Activated CD8-positive, alpha-beta T cell treated with anti-CD3 and anti-CD28 coated beads for 36 hours (primary cell): ENCODE data around the gene DHX57. TPM values are rescaled to one million over a fixed set of nuclear protein-coding genes. Genes with fewer than 3 reads are reported as not detected.

ENCODE experiments used
- ATAC-seq: fragments of 200-7000 bp; cut with Tn5 transposase; one replicate; pipeline ENCODE4 v1.10.0; 2021; ENCODE audit warnings: mild to moderate bottlenecking, moderate library complexity
- CTCF ChIA-PET: fragments of 350-600 bp; sonication (Branson Sonifier 250); formaldehyde crosslinking; loops from one replicate; lab custom pipeline; 2021; ENCODE audit warnings: antibody characterized with exemption; lab: Charles Lee
- POLR2A ChIA-PET: fragments of 350-600 bp; sonication (Branson Sonifier 250); formaldehyde crosslinking; loops from one replicate; lab custom pipeline; 2021; ENCODE audit warnings: antibody characterized with exemption; lab: Charles Lee
- DNase-seq: peaks from one replicate; pipeline ENCODE4 v3.0.0-alpha.2; 2020
- H3K27ac Mint-ChIP-seq: one replicate; pipeline ENCODE4 v1.8.0; 2021; ENCODE audit warnings: mild to moderate bottlenecking, mixed read lengths
- H3K27me3 Mint-ChIP-seq: one replicate; pipeline ENCODE4 v1.8.0; 2021; ENCODE audit warnings: mixed read lengths
- H3K36me3 Mint-ChIP-seq: one replicate; pipeline ENCODE4 v1.8.0; 2021; ENCODE audit warnings: low read depth, mixed read lengths
- H3K4me1 Mint-ChIP-seq: one replicate; pipeline ENCODE4 v1.8.0; 2021; ENCODE audit warnings: low read depth, mixed read lengths
- H3K4me3 Mint-ChIP-seq: one replicate; pipeline ENCODE4 v1.8.0; 2021; ENCODE audit warnings: mild to moderate bottlenecking, moderate library complexity, mixed read lengths
- H3K9me3 Mint-ChIP-seq: one replicate; pipeline ENCODE4 v1.8.0; 2021; ENCODE audit warnings: mixed read lengths
- intact Hi-C: fragments of 100-400 bp; cut with micrococcal nuclease; formaldehyde crosslinking; loops from one replicate; pipeline ENCODE4 v1.10.0; 2022
- total RNA-seq, 2 experiments: library from RNA; stranded (reverse); gene quantifications; one replicate each; pipeline ENCODE4 v1.2.3, GENCODE V29; 2021
- TF ChIP-seq, protein P1 (sequence below): fragments of 200-600 bp; IDR thresholded peaks from one replicate; pipeline ENCODE4 v1.8.0; 2022; ENCODE audit warnings: antibody characterized with exemption, mild to moderate bottlenecking

DHX57 gene
- total RNA-seq, 2 experiments from 2014 or later, result 12.9 to 15.2 TPM

GRCh38 chr2:38856165-38856564, 19.6 kb downstream of the DHX57 start:
- Mint-ChIP-seq H3K36me3 (peaks cover 36% of the 10 kb centered on the region), H3K4me3 (no peak overlapping the region), H3K27ac (no peak overlapping the region), H3K4me1 (no peaks in the 10 kb centered on the region), H3K27me3 (no peaks in the 10 kb centered on the region), H3K9me3 (no peaks in the 10 kb centered on the region)
- intact Hi-C loops, result no loop called here
- ChIA-PET CTCF (no interaction called here), POLR2A (interaction anchor here (1.5 kb wide), 1 partner anchor 262 kb away, joined by 3 read pairs; no protein-coding TSS in a partner anchor)
- ATAC-seq, result no peak
- no peak for DNase-seq
- TF ChIP-seq, protein P1, sequence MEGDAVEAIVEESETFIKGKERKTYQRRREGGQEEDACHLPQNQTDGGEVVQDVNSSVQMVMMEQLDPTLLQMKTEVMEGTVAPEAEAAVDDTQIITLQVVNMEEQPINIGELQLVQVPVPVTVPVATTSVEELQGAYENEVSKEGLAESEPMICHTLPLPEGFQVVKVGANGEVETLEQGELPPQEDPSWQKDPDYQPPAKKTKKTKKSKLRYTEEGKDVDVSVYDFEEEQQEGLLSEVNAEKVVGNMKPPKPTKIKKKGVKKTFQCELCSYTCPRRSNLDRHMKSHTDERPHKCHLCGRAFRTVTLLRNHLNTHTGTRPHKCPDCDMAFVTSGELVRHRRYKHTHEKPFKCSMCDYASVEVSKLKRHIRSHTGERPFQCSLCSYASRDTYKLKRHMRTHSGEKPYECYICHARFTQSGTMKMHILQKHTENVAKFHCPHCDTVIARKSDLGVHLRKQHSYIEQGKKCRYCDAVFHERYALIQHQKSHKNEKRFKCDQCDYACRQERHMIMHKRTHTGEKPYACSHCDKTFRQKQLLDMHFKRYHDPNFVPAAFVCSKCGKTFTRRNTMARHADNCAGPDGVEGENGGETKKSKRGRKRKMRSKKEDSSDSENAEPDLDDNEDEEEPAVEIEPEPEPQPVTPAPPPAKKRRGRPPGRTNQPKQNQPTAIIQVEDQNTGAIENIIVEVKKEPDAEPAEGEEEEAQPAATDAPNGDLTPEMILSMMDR, result no peak

GRCh38 chr2:38850045-38850444, 25.7 kb downstream of the DHX57 start:
- no peak for ATAC-seq
- CTCF ChIA-PET, result interaction anchor here (0.8 to 1.2 kb wide), 2 partner anchors 10 to 157 kb away, joined by 3 read pairs; no protein-coding TSS in a partner anchor
- H3K9me3 Mint-ChIP-seq, result no peaks in the 10 kb centered on the region
- no peaks in the 10 kb centered on the region for H3K27me3 Mint-ChIP-seq
- intact Hi-C loops, result no loop called here
- H3K27ac Mint-ChIP-seq, result no peak overlapping the region
- TF ChIP-seq, protein P1, result no peak
- POLR2A ChIA-PET, result interaction anchor here (1.1 kb wide), 1 partner anchor 99 kb away, joined by 3 read pairs; the partner anchor contains the start of gene SRSF7
- peaks cover 20% of the 10 kb centered on the region for H3K36me3 Mint-ChIP-seq
- no peak for DNase-seq
- no peaks in the 10 kb centered on the region for H3K4me1 Mint-ChIP-seq
- H3K4me3 Mint-ChIP-seq, result no peak overlapping the region

- TF ChIP-seq, protein P1, result no peak
- H3K27me3 Mint-ChIP-seq, result no peaks in the 10 kb centered on the region
- POLR2A ChIA-PET, result no interaction called here
- H3K27ac Mint-ChIP-seq, result no peak overlapping the region
- ATAC-seq (no peak), DNase-seq (no peak)
- peaks cover 8% of the 10 kb centered on the region for H3K36me3 Mint-ChIP-seq
- CTCF ChIA-PET, result no interaction called here
- intact Hi-C loops, result no loop called here
- no peak overlapping the region for H3K4me3 Mint-ChIP-seq
- H3K4me1 Mint-ChIP-seq, result no peaks in the 10 kb centered on the region
- H3K9me3 Mint-ChIP-seq, result no peaks in the 10 kb centered on the region
Observed at GRCh38 chr2:38836791-38837190, 38.9 kb downstream of the DHX57 start.

GRCh38 chr2:38835990-38836389, 39.7 kb downstream of the DHX57 start:
- Mint-ChIP-seq H3K27me3 (no peaks in the 10 kb centered on the region), H3K9me3 (no peaks in the 10 kb centered on the region), H3K27ac (no peak overlapping the region), H3K36me3 (peaks cover 7% of the 10 kb centered on the region), H3K4me1 (no peaks in the 10 kb centered on the region), H3K4me3 (no peak overlapping the region)
- DNase-seq (no peak), ATAC-seq (no peak)
- POLR2A ChIA-PET, result no interaction called here
- intact Hi-C loops, result no loop called here
- CTCF ChIA-PET, result interaction anchor here (0.8 to 2.3 kb wide), 3 partner anchors 11 to 299 kb away, joined by 3 to 15 read pairs (median 7); no protein-coding TSS in a partner anchor
- TF ChIP-seq, protein P1, result no peak

DNA sequence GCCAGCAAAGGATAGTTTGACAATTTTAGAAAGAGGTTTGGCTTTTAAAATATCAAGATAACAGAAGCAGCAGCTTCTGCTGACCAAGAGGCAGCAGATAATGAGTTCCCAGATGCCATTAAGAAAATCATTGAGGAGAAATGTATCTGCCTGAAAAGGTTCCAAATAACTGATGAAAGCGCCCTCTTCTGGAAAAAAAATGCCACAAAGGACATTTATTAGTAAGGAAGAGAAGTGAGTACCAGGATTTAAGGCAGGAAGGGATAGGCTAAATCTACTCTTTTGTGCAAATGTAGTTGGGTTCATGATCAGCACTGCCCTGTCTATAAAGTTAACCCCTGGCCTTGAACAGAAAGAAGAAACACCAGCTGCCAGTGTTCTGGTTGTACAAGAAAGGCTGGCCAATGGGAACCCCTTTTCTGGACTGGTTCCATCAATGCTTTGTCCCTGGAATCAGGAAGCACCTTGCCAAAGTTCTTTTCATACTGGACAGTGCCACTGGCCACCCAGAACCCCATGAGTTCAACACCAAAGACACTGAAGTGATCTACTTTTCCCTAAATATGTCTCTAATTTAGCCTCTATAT, 40.6 kb downstream of the DHX57 start:
- no peak for DNase-seq
- no peaks in the 10 kb centered on the region for H3K4me1 Mint-ChIP-seq
- ChIA-PET CTCF (interaction anchor here (0.6 to 2.3 kb wide), 9 partner anchors 8 to 307 kb away, joined by 3 to 15 read pairs (median 4); no protein-coding TSS in a partner anchor), POLR2A (no interaction called here)
- peaks cover 4% of the 10 kb centered on the region for H3K36me3 Mint-ChIP-seq
- TF ChIP-seq, protein P1, result peak; percentile 57
- no peak overlapping the region for H3K27ac Mint-ChIP-seq
- no peak overlapping the region for H3K4me3 Mint-ChIP-seq
- no peak for ATAC-seq
- H3K9me3 Mint-ChIP-seq, result no peaks in the 10 kb centered on the region
- intact Hi-C loops, result no loop called here
- H3K27me3 Mint-ChIP-seq, result no peaks in the 10 kb centered on the region
